NT2/D1 (cell line): ENCODE results near the gene CNR2.

ENCODE experiments used
- YY1 ChIP-seq: IDR thresholded peaks from 2 replicates; pipeline ENCODE4 v1.6.1; 2011; ENCODE audit not compliant: insufficient read length, insufficient read depth
- ZNF274 ChIP-seq: IDR thresholded peaks from 2 replicates; pipeline ENCODE4 v1.6.1; 2011; ENCODE audit warnings: mild to moderate bottlenecking, low read depth, low read length

GRCh38 chr1:23928789-23929188, 15.6 kb upstream of the CNR2 start:
- no peak for TF ChIP-seq ZNF274
- no peak for TF ChIP-seq YY1
